Measurements from ENCODE around the gene CYP19A1. TPM values are rescaled to one million over a fixed set of nuclear protein-coding genes. Genes with fewer than 3 reads are reported as not detected.

Gene CYP19A1
- total RNA-seq, 1 experiment from 2014 or later, result not detected

DNA sequence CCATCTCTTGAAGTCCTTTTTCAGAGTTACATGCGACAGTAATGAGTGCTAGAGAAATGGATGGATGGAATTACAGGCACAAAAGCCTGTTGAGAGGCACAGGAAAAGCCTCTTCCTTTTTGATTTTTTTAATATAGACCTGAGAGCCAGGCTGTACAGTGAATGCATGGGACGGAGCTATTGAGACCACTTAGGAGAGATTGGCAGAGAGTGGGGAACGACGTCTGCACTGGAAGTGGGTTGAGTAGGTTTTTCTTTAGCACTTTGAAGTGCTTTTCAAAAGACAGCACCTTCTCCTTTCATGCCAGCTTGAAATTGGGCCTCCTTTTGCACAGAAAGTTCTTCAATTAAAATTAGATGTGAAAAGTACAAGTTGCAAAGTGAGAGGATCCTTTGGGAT is 40.0 kb upstream of the CYP19A1 start:
- ChIA-PET POLR2A (no interaction called here), CTCF (no interaction called here)
- Histone ChIP-seq H3K4me3 (ENCODE audit: low read depth in 2 of 2, low read length in 2 of 2) (no peak overlapping the region), H3K27me3 (ENCODE audit: control insufficient read depth, insufficient read depth, low read length) (0 out of 2 replicates have a peak, but pooled peaks cover 2% of the 10 kb centered on the region), H3K27ac (ENCODE audit: low read length) (no peak overlapping the region), H3K9me3 (ENCODE audit: control insufficient read depth, insufficient read depth, low read depth, low read length) (no peaks in the 10 kb centered on the region), H3K4me1 (ENCODE audit: control insufficient read depth, insufficient read depth, low read length) (no peaks in the 10 kb centered on the region), H3K36me3 (ENCODE audit: control insufficient read depth, insufficient read depth, low read length) (no peaks in the 10 kb centered on the region)
- TF ChIP-seq, protein P1, sequence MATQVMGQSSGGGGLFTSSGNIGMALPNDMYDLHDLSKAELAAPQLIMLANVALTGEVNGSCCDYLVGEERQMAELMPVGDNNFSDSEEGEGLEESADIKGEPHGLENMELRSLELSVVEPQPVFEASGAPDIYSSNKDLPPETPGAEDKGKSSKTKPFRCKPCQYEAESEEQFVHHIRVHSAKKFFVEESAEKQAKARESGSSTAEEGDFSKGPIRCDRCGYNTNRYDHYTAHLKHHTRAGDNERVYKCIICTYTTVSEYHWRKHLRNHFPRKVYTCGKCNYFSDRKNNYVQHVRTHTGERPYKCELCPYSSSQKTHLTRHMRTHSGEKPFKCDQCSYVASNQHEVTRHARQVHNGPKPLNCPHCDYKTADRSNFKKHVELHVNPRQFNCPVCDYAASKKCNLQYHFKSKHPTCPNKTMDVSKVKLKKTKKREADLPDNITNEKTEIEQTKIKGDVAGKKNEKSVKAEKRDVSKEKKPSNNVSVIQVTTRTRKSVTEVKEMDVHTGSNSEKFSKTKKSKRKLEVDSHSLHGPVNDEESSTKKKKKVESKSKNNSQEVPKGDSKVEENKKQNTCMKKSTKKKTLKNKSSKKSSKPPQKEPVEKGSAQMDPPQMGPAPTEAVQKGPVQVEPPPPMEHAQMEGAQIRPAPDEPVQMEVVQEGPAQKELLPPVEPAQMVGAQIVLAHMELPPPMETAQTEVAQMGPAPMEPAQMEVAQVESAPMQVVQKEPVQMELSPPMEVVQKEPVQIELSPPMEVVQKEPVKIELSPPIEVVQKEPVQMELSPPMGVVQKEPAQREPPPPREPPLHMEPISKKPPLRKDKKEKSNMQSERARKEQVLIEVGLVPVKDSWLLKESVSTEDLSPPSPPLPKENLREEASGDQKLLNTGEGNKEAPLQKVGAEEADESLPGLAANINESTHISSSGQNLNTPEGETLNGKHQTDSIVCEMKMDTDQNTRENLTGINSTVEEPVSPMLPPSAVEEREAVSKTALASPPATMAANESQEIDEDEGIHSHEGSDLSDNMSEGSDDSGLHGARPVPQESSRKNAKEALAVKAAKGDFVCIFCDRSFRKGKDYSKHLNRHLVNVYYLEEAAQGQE (IDR thresholded peaks at IDR 0.05; ENCODE audit: insufficient read depth in 1 of 2, low read depth in 2 of 2, low read length in 1 of 2), result no peak
- intact Hi-C loops (cut with micrococcal nuclease; ENCODE audit: unreplicated experiment) (no loop called here), in situ Hi-C loops (cut with HindIII; ENCODE audit: low pct_unique_long_range_greater_than_20kb, low sequenced_read_pairs) (no loop called here)
- DNase-seq (ENCODE audit: low read depth, low spot score), result no peak
- BruUV-seq (replicated peaks), result no TSS peak
- no peak for ATAC-seq

DNA sequence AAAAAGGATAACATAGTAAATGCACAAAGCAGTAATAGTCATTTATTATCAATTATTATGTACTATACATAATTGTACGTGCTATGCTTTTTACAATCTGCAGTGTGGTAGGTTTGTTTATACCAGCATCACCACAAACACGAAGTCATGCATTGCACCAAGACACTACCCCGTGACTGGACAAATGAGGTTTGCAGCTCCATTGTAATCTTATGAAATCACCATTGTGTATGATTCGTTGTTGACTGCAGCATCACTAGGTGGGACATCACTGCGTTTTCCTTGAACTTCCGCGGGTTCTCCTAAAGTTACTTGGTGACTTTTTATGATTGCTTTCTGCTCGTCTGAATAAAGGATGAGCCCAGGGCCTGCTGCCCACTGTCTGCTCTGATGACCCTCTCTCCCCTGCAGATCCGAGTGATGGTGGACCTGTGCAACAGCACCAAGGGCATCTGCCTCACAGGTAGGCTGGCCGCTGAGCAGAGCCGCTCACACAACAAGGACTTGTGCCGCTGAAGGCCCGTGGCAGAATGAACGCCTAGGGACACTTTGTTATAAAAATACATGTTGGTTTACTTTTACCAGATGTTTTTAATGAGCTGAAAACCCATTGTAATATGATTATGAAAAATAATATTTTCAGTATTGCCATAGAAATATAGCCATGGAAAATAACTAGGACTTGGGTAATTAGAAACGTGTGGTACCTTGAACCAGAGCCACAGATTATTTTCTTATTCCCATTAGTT is 38.8 kb upstream of the CYP19A1 start:
- in situ Hi-C loops (cut with HindIII; ENCODE audit: low pct_unique_long_range_greater_than_20kb, low sequenced_read_pairs), result no loop called here
- no peaks in the 10 kb centered on the region for H3K4me1 ChIP-seq (ENCODE audit: control insufficient read depth, insufficient read depth, low read length)
- DNase-seq (ENCODE audit: low read depth, low spot score) (no peak), ATAC-seq (no peak)
- H3K27me3 ChIP-seq (ENCODE audit: control insufficient read depth, insufficient read depth, low read length), result no peaks in the 10 kb centered on the region
- ChIA-PET POLR2A (no interaction called here), CTCF (interaction anchor here (0.6 to 0.8 kb wide), 2 partner anchors 95 to 402 kb away, joined by 3 to 8 read pairs; no protein-coding TSS in a partner anchor)
- no peaks in the 10 kb centered on the region for H3K36me3 ChIP-seq (ENCODE audit: control insufficient read depth, insufficient read depth, low read length)
- intact Hi-C loops (cut with micrococcal nuclease; ENCODE audit: unreplicated experiment), result no loop called here
- no TSS peak for BruUV-seq (replicated peaks)
- H3K27ac ChIP-seq (ENCODE audit: low read length), result no peak overlapping the region
- no peak overlapping the region for H3K4me3 ChIP-seq (ENCODE audit: low read depth in 2 of 2, low read length in 2 of 2)
- TF ChIP-seq, protein P1 (IDR thresholded peaks at IDR 0.05; ENCODE audit: insufficient read depth in 1 of 2, low read depth in 2 of 2, low read length in 1 of 2), result no peak
- no peak for TF ChIP-seq POLR2AphosphoS5 (IDR thresholded peaks at IDR 0.05; ENCODE audit: low read depth, low read length)
- H3K9me3 ChIP-seq (ENCODE audit: control insufficient read depth, insufficient read depth, low read depth, low read length), result no peaks in the 10 kb centered on the region

DNA sequence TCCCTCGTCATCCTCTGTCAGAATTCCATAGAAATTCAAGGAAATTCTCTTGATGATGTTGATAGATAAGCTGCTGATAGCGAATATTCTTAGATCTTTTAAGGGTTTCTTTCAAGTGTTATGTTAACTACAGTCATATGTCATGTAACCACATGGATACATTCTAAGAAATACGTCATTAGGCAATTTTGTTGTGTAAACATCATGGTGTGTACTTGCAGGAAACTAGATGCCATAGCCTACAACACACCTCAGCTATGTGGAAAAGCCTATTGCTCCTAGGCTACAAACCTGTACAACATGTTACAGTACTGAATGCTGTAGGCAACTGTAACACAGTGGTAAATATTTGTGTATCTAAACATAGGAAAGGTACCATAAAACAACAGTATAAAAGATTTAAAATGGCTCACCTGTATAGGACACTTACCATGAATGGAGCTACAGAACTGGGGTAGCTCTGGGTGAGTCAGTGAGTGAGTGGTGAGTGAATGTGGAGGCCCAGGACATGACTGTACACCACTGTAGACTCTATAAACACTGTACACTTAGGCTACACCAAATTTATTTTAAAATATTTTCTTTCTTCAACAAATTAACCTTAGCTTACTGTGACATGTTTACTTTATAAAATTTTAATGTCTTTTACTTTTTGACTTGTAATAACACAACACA is 37.7 kb upstream of the CYP19A1 start:
- Histone ChIP-seq H3K4me1 (ENCODE audit: control insufficient read depth, insufficient read depth, low read length) (no peaks in the 10 kb centered on the region), H3K27ac (ENCODE audit: low read length) (no peak overlapping the region), H3K27me3 (ENCODE audit: control insufficient read depth, insufficient read depth, low read length) (no peaks in the 10 kb centered on the region), H3K9me3 (ENCODE audit: control insufficient read depth, insufficient read depth, low read depth, low read length) (no peaks in the 10 kb centered on the region), H3K4me3 (ENCODE audit: low read depth in 2 of 2, low read length in 2 of 2) (no peak overlapping the region), H3K36me3 (ENCODE audit: control insufficient read depth, insufficient read depth, low read length) (no peaks in the 10 kb centered on the region)
- DNase-seq (ENCODE audit: low read depth, low spot score), result no peak
- BruUV-seq (replicated peaks), result no TSS peak
- ChIA-PET CTCF (interaction anchor here (0.8 kb wide), 2 partner anchors 94 to 95 kb away, joined by 3 read pairs; no protein-coding TSS in a partner anchor), POLR2A (no interaction called here)
- no peak; the same call in 1 of the 2 replicates for ATAC-seq
- TF ChIP-seq TCF7L2 (IDR thresholded peaks at IDR 0.05; ENCODE audit: low read depth, low read length), result no peak
- TF ChIP-seq POLR2AphosphoS5 (IDR thresholded peaks at IDR 0.05; ENCODE audit: low read depth, low read length), result no peak
- TF ChIP-seq, protein P1 (IDR thresholded peaks at IDR 0.05; ENCODE audit: insufficient read depth in 1 of 2, low read depth in 2 of 2, low read length in 1 of 2), result no peak
- TF ChIP-seq, protein P2, sequence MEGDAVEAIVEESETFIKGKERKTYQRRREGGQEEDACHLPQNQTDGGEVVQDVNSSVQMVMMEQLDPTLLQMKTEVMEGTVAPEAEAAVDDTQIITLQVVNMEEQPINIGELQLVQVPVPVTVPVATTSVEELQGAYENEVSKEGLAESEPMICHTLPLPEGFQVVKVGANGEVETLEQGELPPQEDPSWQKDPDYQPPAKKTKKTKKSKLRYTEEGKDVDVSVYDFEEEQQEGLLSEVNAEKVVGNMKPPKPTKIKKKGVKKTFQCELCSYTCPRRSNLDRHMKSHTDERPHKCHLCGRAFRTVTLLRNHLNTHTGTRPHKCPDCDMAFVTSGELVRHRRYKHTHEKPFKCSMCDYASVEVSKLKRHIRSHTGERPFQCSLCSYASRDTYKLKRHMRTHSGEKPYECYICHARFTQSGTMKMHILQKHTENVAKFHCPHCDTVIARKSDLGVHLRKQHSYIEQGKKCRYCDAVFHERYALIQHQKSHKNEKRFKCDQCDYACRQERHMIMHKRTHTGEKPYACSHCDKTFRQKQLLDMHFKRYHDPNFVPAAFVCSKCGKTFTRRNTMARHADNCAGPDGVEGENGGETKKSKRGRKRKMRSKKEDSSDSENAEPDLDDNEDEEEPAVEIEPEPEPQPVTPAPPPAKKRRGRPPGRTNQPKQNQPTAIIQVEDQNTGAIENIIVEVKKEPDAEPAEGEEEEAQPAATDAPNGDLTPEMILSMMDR (IDR thresholded peaks at IDR 0.05), result no peak
- no peak for TF ChIP-seq SIN3A (IDR thresholded peaks at IDR 0.05; ENCODE audit: borderline replicate concordance, insufficient read depth, low read depth, low read length)
- in situ Hi-C loops (cut with HindIII; ENCODE audit: low pct_unique_long_range_greater_than_20kb, low sequenced_read_pairs) (no loop called here), intact Hi-C loops (cut with micrococcal nuclease; ENCODE audit: unreplicated experiment) (no loop called here)
